A673 (cell line): ENCODE measurements around the gene CENPX. TPM values are rescaled to one million over a fixed set of nuclear protein-coding genes. Genes with fewer than 3 reads are reported as not detected.

Experiments used
- BruUV-seq: library from RNA; stranded (reverse); fragments of 400-500 nt; replicated peaks from 2 replicates; lab custom pipeline; 2021; lab: Mats Ljungman, UMichigan
- CTCF ChIA-PET: fragments of 300-600 bp; sonication (Branson Sonifier 250); formaldehyde crosslinking; loops from one replicate; lab custom pipeline; 2022; ENCODE audit warnings: antibody characterized with exemption; lab: Charles Lee
- POLR2A ChIA-PET: fragments of 300-600 bp; sonication (Branson Sonifier 250); formaldehyde crosslinking; loops from one replicate; lab custom pipeline; 2022; ENCODE audit warnings: antibody characterized with exemption; ENCODE audit not compliant: low non-redundant PET; lab: Charles Lee
- DNase-seq: peaks from one replicate; pipeline ENCODE4 v3.0.0-alpha.2; 2015; ENCODE audit warnings: low spot score
- H3K27ac ChIP-seq: fragments of 200-600 bp; sonication (generic); 2 replicates; pipeline ENCODE4 v1.5.1; 2016; ENCODE audit warnings: mixed run types, low read depth, mild to moderate bottlenecking, mixed read lengths, antibody characterized with exemption, low read length; ENCODE audit not compliant: poor library complexity, severe bottlenecking
- H3K27me3 ChIP-seq: fragments of 200-600 bp; sonication (generic); replicated peaks from 2 replicates; pipeline ENCODE4 v1.6.1; 2017; ENCODE audit warnings: mixed run types, low read depth, mild to moderate bottlenecking, mixed read lengths, antibody characterized with exemption, low read length; ENCODE audit not compliant: insufficient read depth, poor library complexity
- H3K36me3 ChIP-seq: fragments of 200-600 bp; sonication (generic); 2 replicates; pipeline ENCODE4 v1.6.1; 2016; ENCODE audit warnings: mixed run types, mild to moderate bottlenecking, mixed read lengths, antibody characterized with exemption, low read length; ENCODE audit not compliant: insufficient read depth, poor library complexity, severe bottlenecking
- H3K4me1 ChIP-seq: fragments of 200-600 bp; sonication (generic); 2 replicates; pipeline ENCODE4 v1.6.1; 2017; ENCODE audit warnings: mixed run types, mild to moderate bottlenecking, mixed read lengths, antibody characterized with exemption, low read length; ENCODE audit not compliant: insufficient read depth, poor library complexity, severe bottlenecking
- H3K4me3 ChIP-seq: fragments of 200-600 bp; sonication (generic); 2 replicates; pipeline ENCODE4 v1.5.1; 2016; ENCODE audit warnings: low read depth, mixed run types, mild to moderate bottlenecking, mixed read lengths, low read length; ENCODE audit not compliant: poor library complexity, severe bottlenecking
- H3K9me3 ChIP-seq: fragments of 200-600 bp; sonication (generic); 2 replicates; pipeline ENCODE4 v1.6.1; 2016; ENCODE audit warnings: mixed run types, low read depth, mild to moderate bottlenecking, mixed read lengths, antibody characterized with exemption, low read length; ENCODE audit not compliant: poor library complexity, severe bottlenecking
- CTCF ChIP-seq: fragments of 300-800, 200-600 bp; sonication (generic); conservative IDR thresholded peaks from 2 replicates; pipeline ENCODE4 v1.5.1; 2017; ENCODE audit warnings: low read depth, mild to moderate bottlenecking, antibody characterized with exemption, low read length, moderate library complexity, mixed read lengths
- EZH2 ChIP-seq: fragments of 200-600 bp; sonication (generic); IDR thresholded peaks from 2 replicates; pipeline ENCODE4 v1.6.1; 2017; ENCODE audit warnings: borderline replicate concordance, low read depth, mild to moderate bottlenecking, mixed read lengths, antibody characterized with exemption, low read length; ENCODE audit not compliant: poor library complexity, severe bottlenecking
- intact Hi-C: fragments of 100-400 bp; cut with micrococcal nuclease; formaldehyde crosslinking; loops from one replicate; pipeline ENCODE4 v1.10.0; 2022; ENCODE audit not compliant: unreplicated experiment
- total RNA-seq: library from RNA; stranded (reverse); gene quantifications from 2 replicates; pipeline ENCODE4 v1.2.3, GENCODE V29; 2021

The CENPX gene
- total RNA-seq, 1 experiment from 2014 or later, result 165 TPM

- peaks cover 5% of the 10 kb centered on the region for H3K36me3 ChIP-seq
- H3K4me1 ChIP-seq, result peaks cover 7% of the 10 kb centered on the region
- ChIA-PET POLR2A (no interaction called here), CTCF (no interaction called here)
- no peak overlapping the region for H3K4me3 ChIP-seq
- BruUV-seq, result no TSS peak
- intact Hi-C loops, result no loop called here
- no peak for DNase-seq
- TF ChIP-seq EZH2, result no peak
- TF ChIP-seq CTCF, result no peak
- H3K9me3 ChIP-seq, result no peaks in the 10 kb centered on the region
- H3K27ac ChIP-seq, result no peak overlapping the region
- H3K27me3 ChIP-seq, result no peaks in the 10 kb centered on the region
Measured at GRCh38 chr17:82028966-82029365, 6.3 kb upstream of the CENPX start.

GRCh38 chr17:82028246-82028645 is 5.6 kb upstream of the CENPX start:
- H3K9me3 ChIP-seq, result no peaks in the 10 kb centered on the region
- no peaks in the 10 kb centered on the region for H3K27me3 ChIP-seq
- no TSS peak for BruUV-seq
- peaks cover 5% of the 10 kb centered on the region for H3K36me3 ChIP-seq
- no peak overlapping the region for H3K4me3 ChIP-seq
- DNase-seq, result no peak
- peaks cover 9% of the 10 kb centered on the region for H3K4me1 ChIP-seq
- no peak overlapping the region for H3K27ac ChIP-seq
- TF ChIP-seq EZH2 (no peak), CTCF (no peak)
- ChIA-PET POLR2A (no interaction called here), CTCF (no interaction called here)
- intact Hi-C loops, result no loop called here

- intact Hi-C loops, result no loop called here
- no peaks in the 10 kb centered on the region for H3K9me3 ChIP-seq
- no peak overlapping the region for H3K27ac ChIP-seq
- TF ChIP-seq CTCF (no peak), EZH2 (no peak)
- H3K4me1 ChIP-seq, result peaks cover 20% of the 10 kb centered on the region
- no TSS peak for BruUV-seq
- H3K4me3 ChIP-seq, result no peak overlapping the region
- H3K27me3 ChIP-seq, result no peaks in the 10 kb centered on the region
- CTCF ChIA-PET, result interaction anchor here (0.6 kb wide), 1 partner anchor 13 kb away, joined by 3 read pairs; no protein-coding TSS in a partner anchor
- POLR2A ChIA-PET, result no interaction called here
- DNase-seq, result no peak
- H3K36me3 ChIP-seq, result peaks cover 5% of the 10 kb centered on the region
Measured at GRCh38 chr17:82025401-82026107, 2.9 kb upstream of the CENPX start.
